BLaER1 (cell line): Measurements from ENCODE around the gene SLTM.

Experiments used
- H3K27ac ChIP-seq: shearing (Covaris generic); formaldehyde crosslinking; 2 replicates; pipeline ENCODE4 v1.8.1; 2022
- H3K27me3 ChIP-seq: shearing (Covaris generic); formaldehyde crosslinking; 2 replicates; pipeline ENCODE4 v1.8.1; 2022
- H3K36me3 ChIP-seq: shearing (Covaris generic); formaldehyde crosslinking; 2 replicates; pipeline ENCODE4 v1.8.1; 2022
- H3K4me1 ChIP-seq: shearing (Covaris generic); formaldehyde crosslinking; 2 replicates; pipeline ENCODE4 v1.8.1; 2022
- H3K4me2 ChIP-seq: shearing (Covaris generic); formaldehyde crosslinking; 2 replicates; pipeline ENCODE4 v1.8.1; 2022
- H3K4me3 ChIP-seq: shearing (Covaris generic); formaldehyde crosslinking; 2 replicates; pipeline ENCODE4 v1.8.1; 2022
- H3K9ac ChIP-seq: shearing (Covaris generic); formaldehyde crosslinking; 2 replicates; pipeline ENCODE4 v1.8.1; 2022
- H3K9me3 ChIP-seq: shearing (Covaris generic); formaldehyde crosslinking; 2 replicates; pipeline ENCODE4 v1.8.1; 2022
- H4K20me1 ChIP-seq: shearing (Covaris generic); formaldehyde crosslinking; 2 replicates; pipeline ENCODE4 v1.8.1; 2022
- Cebpa-rat ChIP-seq: shearing (Covaris generic); IDR thresholded peaks from 2 replicates; pipeline ENCODE4 v1.8.1; 2022

SLTM gene

DNA sequence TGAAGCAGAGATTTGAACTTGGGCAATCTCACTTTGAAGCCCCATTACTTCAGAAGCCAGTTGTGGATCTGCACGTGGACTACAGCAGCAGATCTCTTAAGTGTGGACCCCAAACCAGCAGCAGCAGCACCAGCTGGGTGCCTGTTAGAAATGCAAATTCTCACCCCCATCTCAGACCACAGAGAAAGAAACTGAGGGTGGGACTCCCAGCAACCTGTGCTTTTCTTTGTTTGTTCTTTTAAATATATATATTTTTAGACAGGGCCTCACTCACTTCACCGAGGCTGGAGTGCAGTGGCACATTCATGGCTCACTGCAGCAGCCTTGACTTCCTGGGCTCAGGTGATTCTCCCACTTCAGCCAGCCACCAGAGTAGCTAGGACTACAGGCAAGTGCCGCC lies 53.2 kb downstream of the SLTM start:
- TF ChIP-seq Cebpa-rat = no peak
- no peak overlapping the region for H3K9ac ChIP-seq
- no peak overlapping the region for H3K4me3 ChIP-seq
- no peaks in the 10 kb centered on the region for H3K4me1 ChIP-seq
- H3K36me3 ChIP-seq = peaks cover 94% of the 10 kb centered on the region
- 0 out of 2 replicates have a peak, but pooled peaks cover 12% of the 10 kb centered on the region for H4K20me1 ChIP-seq
- no peak overlapping the region for H3K4me2 ChIP-seq
- H3K9me3 ChIP-seq = no peaks in the 10 kb centered on the region
- no peak overlapping the region for H3K27ac ChIP-seq
- no peaks in the 10 kb centered on the region for H3K27me3 ChIP-seq

DNA sequence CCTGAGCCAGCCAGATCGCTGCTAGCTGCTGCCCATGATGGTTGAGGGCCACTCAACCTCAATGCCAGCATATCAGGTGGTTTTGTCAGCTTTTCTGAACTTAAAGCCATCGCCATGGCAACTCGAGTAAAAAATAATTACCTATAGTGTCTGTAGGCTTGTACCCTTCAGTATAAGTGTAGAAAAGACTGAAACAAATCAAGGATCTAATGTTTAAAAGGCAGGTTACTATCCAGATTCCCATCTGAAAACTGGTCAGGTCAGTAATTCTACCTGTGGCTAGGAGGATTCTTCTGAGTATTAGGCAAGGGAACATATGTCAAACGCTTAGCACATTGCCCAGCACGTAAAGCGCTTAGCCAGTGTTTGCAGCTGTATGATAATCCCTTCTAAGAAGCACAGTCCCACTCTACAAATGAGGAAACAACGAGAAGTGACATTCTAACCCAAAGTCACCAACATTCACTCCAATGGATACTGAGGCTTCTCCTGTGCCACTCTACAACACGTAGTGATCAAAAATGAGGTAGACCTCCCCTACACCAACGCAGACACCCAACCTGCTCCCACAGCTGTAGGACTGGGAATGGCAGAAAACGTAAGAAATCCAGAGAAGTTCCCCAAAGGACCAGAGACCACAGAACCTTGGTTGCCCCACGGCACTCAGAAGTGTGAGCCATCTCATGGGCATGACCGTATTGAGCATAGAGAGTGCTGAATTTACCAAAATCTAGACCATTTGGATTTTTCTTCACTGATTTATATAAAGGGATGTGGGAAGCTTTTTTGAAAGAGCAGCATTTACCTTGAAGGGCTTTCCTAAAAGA lies 55.3 kb downstream of the SLTM start:
- Histone ChIP-seq H3K27me3 (no peaks in the 10 kb centered on the region), H3K4me1 (no peaks in the 10 kb centered on the region), H3K4me3 (no peak overlapping the region), H3K4me2 (no peak overlapping the region), H3K27ac (no peak overlapping the region), H3K36me3 (peaks cover 80% of the 10 kb centered on the region), H4K20me1 (0 out of 2 replicates have a peak, but pooled peaks cover 12% of the 10 kb centered on the region), H3K9ac (no peak overlapping the region), H3K9me3 (no peaks in the 10 kb centered on the region)
- no peak for TF ChIP-seq Cebpa-rat

DNA sequence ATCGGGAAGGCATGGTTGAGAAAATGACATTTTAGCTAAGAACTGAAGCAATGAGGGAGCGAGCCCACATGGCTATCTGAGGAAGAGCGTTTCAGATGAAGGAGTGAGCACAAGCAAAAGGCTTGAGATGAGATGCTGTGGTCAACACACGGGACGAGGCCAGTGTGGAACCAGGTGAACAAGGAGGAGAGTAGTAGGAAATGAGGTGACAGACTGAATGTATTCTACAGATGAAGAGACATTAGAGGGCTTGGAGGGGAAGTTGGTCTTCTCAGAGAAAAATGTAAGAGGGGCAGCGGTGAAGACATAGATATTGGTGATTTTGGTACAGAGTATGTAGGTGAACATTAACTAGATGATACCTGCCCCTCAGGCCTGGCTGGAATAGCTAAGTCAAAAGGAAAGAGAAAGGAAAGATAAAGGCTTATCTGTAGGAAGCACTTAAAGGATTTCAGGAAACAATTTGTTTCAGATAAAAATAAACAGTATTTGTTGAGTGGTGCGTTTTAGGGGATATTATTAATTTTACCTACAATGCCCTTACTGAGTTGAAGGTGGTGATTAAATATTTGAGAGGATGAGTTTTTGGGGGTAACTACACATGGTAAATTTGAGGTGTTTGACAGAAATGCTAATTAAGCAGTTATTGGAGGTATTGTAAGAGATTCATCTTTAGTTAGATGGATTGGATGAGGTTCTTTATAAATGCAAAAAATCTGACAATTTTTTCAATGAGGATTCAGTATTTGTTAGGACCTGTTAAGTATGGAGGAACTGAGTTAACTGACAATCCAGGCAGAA lies 57.0 kb downstream of the SLTM start:
- no peak for TF ChIP-seq Cebpa-rat
- Histone ChIP-seq H3K27ac (no peak overlapping the region), H3K4me2 (no peak overlapping the region), H3K9me3 (no peaks in the 10 kb centered on the region), H3K4me3 (no peak overlapping the region), H3K4me1 (no peaks in the 10 kb centered on the region), H3K27me3 (no peaks in the 10 kb centered on the region), H3K9ac (no peak overlapping the region), H4K20me1 (0 out of 2 replicates have a peak, but pooled peaks cover 12% of the 10 kb centered on the region), H3K36me3 (peaks cover 63% of the 10 kb centered on the region)

DNA sequence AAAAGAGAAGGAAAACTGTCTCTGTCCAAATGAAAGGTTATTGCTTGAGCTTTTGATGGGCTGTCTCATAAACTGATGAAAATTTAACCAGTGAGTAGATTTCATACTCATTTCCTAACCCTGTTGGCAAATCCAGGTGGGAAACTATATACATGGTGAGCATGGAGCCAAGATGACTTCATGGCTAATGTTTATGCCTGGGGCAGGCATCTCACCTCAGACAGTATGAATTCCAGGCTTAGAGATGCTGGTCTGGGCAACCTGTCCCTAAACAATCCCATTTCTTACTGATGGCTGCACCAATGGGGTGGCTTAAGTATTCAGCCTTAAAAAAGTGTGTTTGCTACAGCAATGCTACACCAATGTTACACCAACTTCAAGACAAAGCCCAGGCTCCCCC lies 58.1 kb downstream of the SLTM start:
- Histone ChIP-seq H3K4me3 (no peak overlapping the region), H4K20me1 (0 out of 2 replicates have a peak, but pooled peaks cover 4% of the 10 kb centered on the region), H3K9me3 (no peaks in the 10 kb centered on the region), H3K4me1 (no peaks in the 10 kb centered on the region), H3K4me2 (no peak overlapping the region), H3K27ac (no peak overlapping the region), H3K27me3 (no peaks in the 10 kb centered on the region), H3K36me3 (peaks cover 51% of the 10 kb centered on the region), H3K9ac (no peak overlapping the region)
- no peak for TF ChIP-seq Cebpa-rat

GRCh38 chr15:58873267-58873666 lies 60.2 kb downstream of the SLTM start:
- no peak for TF ChIP-seq Cebpa-rat
- no peak overlapping the region for H3K4me2 ChIP-seq

DNA sequence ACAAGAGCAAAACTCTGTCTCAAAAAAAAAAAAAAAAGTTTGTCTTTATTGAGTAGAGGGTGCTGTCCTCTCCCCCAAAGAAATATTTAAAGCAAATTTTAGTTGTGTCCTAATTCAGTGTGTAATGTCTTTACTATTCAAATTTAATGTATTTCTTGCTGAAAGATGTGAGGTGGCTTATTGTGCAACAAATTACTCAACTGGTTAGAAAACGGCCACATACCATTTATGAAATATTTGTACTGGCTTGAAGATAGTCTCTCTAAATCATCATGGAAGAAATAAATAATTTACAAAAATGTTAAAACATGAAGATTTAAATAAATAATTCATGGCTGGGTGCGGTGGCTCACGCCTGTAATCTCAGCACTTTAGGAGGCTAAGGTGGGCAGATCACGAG lies 63.0 kb downstream of the SLTM start:
- Histone ChIP-seq H3K9ac (no peak overlapping the region), H3K36me3 (peaks cover 6% of the 10 kb centered on the region; the same call in 1 of the 2 replicates), H3K27ac (no peak overlapping the region), H3K9me3 (peaks cover 3% of the 10 kb centered on the region; the same call in 1 of the 2 replicates), H4K20me1 (no peaks in the 10 kb centered on the region), H3K27me3 (peaks cover 1% of the 10 kb centered on the region; the same call in 1 of the 2 replicates), H3K4me3 (no peak overlapping the region), H3K4me1 (no peaks in the 10 kb centered on the region), H3K4me2 (no peak overlapping the region)
- no peak for TF ChIP-seq Cebpa-rat

More at GRCh38 chr15:58873267-58873666, 60.2 kb downstream of the SLTM start:
- Histone ChIP-seq H3K27me3 (no peaks in the 10 kb centered on the region), H3K9me3 (no peaks in the 10 kb centered on the region), H3K27ac (no peak overlapping the region), H3K4me3 (no peak overlapping the region), H3K4me1 (no peaks in the 10 kb centered on the region), H3K9ac (no peak overlapping the region), H4K20me1 (no peaks in the 10 kb centered on the region), H3K36me3 (peaks cover 30% of the 10 kb centered on the region)

- H3K9ac ChIP-seq = no peak overlapping the region
- no peaks in the 10 kb centered on the region for H3K36me3 ChIP-seq
- peaks cover 13% of the 10 kb centered on the region for H3K9me3 ChIP-seq
- peaks cover 12% of the 10 kb centered on the region for H3K27me3 ChIP-seq
- H4K20me1 ChIP-seq = no peaks in the 10 kb centered on the region
- H3K4me1 ChIP-seq = peaks cover 6% of the 10 kb centered on the region
- H3K27ac ChIP-seq = no peak overlapping the region
- no peak for TF ChIP-seq Cebpa-rat
- no peak overlapping the region for H3K4me2 ChIP-seq
- H3K4me3 ChIP-seq = no peak overlapping the region
Measured at GRCh38 chr15:58867926-58868325, 65.6 kb downstream of the SLTM start.

DNA sequence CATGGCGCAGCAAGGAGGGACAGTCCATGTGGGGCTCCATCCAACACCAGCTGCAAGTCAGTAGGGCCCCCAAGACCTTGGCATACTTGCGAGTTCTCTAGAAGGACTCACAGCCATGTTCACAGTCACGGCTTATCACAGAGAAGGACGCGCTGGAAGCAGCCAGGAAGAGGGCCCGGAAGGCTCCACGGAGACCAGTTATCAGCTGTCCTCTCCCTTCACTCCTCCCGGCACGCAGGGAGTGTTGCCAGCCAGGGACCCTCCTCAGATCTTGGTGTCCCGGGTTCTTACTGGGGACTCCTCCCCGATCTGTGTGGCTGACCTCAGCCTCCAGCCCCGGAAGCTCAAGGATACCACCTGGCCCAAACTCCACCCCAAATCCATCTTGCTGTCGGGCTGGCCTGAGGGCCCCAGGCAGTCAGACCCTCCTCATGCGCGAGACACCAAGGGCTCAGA lies 68.0 kb downstream of the SLTM start:
- no peak overlapping the region for H3K4me3 ChIP-seq
- peaks cover 12% of the 10 kb centered on the region for H3K27me3 ChIP-seq
- H3K36me3 ChIP-seq = no peaks in the 10 kb centered on the region
- H3K9me3 ChIP-seq = peaks cover 13% of the 10 kb centered on the region
- no peak for TF ChIP-seq Cebpa-rat
- H3K27ac ChIP-seq = no peak overlapping the region
- H4K20me1 ChIP-seq = no peaks in the 10 kb centered on the region
- no peak overlapping the region for H3K9ac ChIP-seq
- no peak overlapping the region for H3K4me2 ChIP-seq
- peaks cover 6% of the 10 kb centered on the region for H3K4me1 ChIP-seq

- Histone ChIP-seq H3K9me3 (peaks cover 13% of the 10 kb centered on the region), H4K20me1 (no peaks in the 10 kb centered on the region), H3K4me3 (no peak overlapping the region), H3K9ac (no peak overlapping the region), H3K36me3 (no peaks in the 10 kb centered on the region), H3K4me2 (peak overlapping the region; percentile 50), H3K27ac (no peak overlapping the region), H3K27me3 (peaks cover 12% of the 10 kb centered on the region), H3K4me1 (peaks cover 6% of the 10 kb centered on the region)
- no peak for TF ChIP-seq Cebpa-rat
Measured at GRCh38 chr15:58864602-58865424, 68.7 kb downstream of the SLTM start.
